SW 1271 (cell line): ENCODE results near the gene MBNL2.
A peak's percentile ranks its signal among the peaks of the same experiment; 100 is the strongest.

Experiments used
- DNase-seq, 2 experiments: peaks; one replicate each; lab custom pipeline; 2025; lab: John Stamatoyannopoulos, UW

MBNL2 gene

DNA sequence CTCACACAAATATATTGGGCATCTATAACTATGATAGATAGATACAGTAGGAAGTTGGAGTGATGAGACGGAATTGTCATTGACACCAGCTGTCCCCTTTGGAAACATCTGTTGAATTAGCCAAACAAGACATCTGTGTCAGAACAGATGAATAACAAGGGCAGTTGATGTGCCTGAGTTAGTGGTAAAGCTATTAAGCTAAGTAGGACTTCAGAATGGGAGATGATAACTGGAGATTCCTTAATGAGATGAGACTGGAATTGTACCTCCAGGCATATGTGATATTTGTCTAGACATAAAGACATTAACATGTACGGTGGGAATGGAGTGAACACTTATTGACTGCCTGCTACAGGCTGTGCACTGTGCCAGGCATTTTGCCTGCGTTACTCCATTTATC is 78.7 kb downstream of the MBNL2 start:
- DNase-seq, result no peak

DNA sequence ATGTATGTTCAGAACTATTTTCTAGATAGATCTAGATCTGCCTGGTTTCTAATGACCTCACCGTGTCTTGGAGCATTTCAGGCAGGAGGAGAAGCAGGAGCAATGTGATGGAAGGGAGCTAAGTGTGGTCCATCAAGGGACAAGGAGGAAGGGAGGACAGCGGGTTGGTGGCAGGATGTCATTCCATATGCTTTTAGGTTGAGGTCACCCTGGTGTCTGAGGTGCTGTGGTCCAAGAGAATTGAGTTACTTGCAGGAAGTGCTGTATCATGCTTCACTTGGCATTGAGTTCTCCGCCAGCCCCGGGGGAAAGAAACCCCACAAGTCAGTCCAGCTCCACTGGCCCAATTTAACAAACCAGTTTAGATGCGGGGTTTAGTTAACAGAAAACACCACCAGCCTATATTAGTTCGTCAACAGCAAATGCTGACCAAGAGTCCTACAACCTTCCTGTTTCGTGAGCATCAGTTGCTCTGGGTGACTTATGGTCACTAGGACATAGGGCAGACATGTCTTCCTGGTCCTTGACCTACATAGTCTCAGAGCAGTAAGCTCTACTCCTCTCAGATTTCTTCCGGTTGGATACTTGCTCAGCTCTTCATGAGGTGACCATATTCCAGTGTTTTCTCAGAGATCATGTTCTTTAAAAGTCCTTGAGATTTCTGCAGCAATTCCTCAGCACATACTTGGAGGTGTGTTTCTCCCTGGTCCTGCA is 79.4 kb downstream of the MBNL2 start:
- no peak for DNase-seq

DNA sequence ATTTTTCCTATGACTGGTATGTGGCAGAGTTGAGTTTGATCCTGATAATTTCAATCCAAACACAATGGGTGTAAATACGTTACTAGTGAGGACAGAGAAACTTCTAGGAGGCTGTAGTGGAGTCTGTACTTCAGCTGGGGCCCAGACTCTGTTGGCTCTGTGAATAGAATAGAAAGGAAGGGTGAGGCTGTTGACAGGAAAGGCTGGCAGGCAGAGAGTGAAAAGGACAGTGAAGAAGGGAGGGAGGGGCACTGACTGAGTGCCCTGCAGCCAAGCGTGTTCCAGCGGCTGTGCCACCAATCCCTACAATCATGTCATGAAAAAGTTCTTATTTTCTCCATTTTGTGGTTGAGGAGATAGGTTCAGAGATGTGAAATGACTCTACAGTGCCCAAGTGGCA is 80.5 kb downstream of the MBNL2 start:
- no peak for DNase-seq

DNA sequence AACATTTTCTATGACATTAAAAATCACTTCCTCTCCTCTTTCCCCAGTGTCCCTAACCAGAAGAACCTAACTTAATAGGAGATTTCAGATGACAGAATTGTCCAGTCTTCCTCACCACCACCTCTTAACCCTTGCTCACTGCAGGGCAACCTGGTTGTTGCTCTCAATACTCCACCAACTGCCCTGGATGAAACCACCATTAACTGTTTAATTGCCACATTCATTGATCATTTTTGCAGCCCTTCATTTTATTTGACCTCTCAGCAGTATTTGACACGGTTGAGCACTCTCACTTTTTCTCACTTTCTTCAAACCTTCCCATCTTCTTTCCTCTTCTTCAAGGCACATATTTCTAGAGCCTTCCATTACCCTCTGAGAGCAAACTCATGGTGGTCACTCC is 84.0 kb downstream of the MBNL2 start:
- DNase-seq, result no peak

DNA sequence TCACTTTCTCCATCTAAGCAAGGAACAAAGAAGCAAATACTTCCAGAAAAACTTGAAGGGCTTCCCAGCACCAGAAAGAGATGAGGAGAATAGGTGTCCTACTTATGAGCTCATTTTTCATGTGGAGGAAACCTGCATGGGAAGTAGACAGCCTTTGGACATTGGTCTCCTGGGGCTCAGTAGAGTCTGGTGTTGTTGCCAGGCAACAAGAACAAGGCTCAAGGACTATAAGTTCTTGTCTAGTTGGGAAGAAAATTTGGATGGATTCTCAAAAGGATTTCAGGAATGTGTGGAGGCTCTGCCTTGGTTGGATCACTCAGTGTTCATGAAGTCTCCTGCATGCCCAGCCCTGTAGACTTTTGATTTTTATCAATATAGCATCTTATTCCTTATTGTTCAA is 84.5 kb downstream of the MBNL2 start:
- DNase-seq, result no peak

DNA sequence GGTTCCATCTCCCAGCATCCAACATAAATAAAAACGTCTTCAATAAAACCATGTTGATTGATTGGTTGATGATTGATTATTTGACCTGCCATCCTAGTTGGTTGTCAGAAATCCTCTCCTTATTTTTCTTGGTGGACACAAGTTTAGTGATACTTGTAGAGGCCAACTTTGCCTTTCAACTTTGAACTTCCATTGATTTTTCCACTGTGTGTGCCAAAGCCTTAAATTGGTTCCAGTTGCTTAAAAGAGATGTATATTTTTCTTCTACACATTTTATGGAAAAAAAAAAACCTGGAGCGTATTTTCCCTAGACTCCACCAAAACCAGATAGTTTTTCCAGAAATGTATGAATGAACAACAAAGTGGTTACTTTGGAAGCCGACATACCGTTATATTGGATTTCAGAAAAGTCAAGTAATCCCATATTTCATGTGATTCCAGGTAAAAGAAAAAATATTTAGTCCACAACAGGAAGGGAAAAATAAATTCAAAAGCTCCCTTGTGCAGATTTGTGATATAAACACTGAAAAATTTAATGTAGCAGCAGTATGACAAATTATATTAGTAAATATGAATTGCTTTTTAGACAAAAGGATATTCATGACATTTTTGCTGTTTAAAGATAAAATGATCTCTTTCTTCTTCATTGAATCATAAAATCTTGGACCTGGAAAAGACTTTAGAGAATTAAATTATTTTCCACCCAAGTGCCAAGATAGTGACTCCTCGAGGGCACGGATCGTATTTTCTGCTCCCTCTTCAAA is 85.2 kb downstream of the MBNL2 start:
- DNase-seq, result no peak

DNA sequence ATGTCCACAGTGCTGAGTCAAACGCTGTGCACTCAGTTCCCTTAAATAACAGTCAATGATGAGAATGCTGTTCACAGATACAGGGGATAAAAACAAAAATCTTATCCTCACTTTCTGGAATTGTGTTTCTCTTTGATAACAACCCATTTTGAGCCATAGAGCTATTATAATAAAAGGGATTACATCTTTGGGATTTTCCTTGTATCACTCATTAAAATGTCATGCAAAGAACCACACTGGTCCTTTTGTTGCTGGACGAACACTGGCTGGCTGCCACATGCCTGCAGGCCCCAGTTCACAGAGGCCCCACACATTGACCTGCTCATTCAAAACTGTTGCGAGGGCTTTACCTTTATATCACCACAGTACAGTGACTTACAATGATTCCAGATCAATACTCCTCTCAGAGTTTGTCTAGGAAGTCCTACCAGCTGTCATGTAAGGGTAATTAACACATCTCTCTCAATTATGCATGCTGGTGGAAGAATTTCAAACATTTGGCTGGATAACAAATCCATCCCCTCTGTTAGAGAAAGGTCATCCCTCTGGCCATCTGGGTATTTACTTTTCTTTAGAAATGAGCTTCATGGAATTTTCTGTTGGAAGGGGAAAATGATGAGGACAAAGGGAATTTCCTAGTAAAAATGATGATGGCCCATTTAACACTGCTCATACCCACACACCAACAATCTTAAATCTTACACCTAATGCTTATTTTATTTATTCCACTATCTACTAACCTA is 85.9 kb downstream of the MBNL2 start:
- DNase-seq, result peak in 1 of 2 experiments; percentile 82

DNA sequence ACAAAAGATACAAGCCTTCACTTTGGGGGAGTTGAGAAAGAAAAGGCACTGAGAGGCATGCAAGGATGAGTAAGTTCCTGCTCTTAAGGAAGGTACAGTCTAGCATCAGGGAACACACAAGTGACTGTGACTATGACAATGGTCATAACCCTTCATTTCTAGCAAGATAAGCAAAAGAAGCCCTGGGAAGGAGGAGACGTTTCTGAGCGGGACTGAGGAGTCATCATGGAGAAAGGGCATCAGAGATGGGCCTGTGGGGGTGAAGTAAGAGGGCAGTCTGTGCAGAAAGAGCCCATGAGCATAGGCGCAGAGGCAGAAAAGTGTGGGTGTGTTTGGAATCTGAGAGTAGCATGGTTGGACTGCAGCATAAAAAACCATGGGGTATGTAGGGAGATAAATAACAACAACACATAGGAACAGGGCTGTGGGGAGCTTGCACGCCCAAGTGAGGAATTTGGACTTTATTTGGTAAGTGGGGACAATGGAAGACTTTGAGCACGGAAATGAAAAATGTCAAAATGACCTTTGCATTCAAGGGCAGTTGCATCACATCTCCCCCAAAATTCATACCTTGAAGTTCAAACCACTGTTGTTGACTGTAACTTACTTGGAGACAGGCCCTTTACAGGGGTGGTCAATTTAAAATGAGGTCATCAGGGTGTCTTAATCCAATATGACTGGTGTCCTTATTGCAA is 86.7 kb downstream of the MBNL2 start:
- peak in 1 of 2 experiments; percentile 24 for DNase-seq

DNA sequence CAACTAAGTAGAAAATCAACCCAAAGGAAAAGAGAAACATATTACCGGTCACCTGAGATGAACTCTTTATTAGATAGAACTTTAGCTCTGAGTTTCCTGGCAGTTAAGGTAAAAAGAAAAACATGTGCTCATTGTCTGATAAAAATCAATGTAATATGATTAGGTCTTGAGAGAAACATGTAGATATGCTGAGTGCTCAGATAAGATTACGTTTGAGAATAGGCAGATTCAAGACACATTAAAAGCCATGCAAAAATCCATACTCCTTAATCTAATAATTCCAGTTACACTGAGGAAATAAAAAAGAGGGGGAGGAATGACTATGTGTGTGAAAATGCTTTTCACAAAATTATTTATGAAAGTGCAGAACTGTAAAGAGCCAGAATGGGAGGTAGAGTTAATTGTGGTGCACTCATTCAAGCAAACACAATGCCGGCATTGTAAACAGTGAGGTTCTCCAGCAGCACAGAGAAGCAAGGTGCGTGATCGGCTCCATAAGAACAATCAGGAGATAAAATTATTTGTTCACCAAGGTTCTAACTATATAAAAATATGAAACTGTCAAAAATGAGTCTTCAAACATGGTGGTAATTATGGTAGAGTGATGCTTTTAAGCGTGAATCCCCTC is 88.8 kb downstream of the MBNL2 start:
- DNase-seq, result no peak

DNA sequence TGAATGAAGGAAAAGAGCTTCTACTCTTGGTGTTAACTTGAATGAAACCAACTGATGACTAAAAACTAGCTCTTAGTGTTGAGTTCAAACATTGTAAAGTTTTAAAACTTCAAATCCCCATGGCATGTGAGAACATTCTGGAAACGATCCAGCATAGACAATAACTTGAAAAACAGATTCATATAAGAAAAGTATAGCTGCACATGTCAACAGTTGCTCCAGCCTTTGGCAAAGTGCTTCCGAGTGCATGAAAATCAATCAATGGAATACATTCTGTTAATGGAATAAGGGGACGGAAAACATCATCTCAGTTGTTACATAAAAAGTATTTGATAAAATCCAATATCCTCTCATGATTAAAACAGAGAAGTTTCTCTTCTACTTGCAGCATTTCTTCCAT is 89.8 kb downstream of the MBNL2 start:
- no peak for DNase-seq

DNA sequence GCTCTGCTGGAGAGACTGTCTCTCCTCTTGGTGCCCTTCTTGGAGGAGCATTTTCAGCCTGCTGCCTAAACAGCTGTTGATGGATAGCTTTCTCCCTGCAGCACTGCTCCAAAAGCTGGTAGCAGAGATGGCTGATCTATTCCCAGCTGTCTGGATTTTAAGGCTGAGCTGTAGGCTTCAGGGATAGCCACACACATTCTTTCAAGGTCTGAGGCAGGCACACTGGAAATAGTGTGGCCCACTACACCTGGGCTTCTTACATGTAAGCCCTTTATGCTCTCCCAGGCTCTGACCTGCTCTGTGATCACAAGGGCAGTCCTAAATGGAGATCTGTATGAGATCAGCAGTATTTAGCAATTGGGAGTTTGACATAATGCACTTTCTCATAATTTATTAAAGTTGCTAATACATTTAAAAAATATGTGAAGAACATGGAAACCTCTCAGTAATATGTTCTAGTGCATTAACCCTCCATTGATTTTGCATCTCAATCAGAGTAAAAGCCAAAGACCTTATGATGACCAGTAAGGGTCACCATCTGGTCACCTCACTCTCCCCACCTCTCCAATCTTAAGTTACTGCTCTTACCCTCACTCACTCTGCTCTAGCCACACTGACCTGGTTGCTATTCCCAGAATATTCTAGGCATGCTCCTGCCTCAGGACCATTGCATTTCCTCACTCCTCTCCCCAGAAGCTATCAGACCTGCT is 91.6 kb downstream of the MBNL2 start:
- no peak for DNase-seq

DNA sequence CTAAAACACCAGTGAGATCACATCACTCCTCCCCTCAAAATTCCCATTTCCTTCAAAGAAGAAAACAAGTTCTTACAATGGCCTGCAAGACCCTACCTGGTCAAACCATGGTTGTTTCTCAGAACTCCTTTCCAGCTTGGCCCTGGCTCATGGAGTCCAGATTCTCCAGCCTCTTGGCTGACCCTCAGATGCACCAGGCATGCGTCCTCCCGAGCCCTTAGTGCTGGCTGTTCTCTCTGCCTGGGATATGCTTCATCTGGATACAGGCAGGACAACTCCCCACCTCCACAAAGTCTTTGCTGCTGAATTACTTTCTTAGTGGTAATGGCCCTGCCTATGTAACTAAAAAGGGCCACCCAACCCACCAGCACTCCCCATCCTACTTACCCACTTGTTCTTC is 94.3 kb downstream of the MBNL2 start:
- DNase-seq, result no peak

DNA sequence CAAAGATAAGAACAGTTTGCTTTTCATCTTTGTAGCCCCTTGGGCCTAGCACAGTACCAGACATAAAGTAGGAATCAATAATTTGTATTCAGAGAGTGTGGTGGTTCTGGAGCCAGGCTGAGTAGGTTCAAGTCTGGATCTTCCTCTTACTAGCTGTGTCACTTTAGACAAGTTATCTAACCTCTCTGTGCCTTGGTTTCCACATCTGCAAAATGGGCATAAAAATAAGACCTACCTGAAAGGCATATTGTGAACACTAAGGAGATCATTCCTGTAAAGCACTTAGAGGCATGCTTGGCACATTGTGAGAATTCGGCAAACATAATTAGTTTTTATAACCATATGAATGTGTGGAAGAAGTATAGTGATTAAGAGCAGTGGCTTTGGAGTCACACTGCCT is 95.8 kb downstream of the MBNL2 start:
- DNase-seq, result no peak

DNA sequence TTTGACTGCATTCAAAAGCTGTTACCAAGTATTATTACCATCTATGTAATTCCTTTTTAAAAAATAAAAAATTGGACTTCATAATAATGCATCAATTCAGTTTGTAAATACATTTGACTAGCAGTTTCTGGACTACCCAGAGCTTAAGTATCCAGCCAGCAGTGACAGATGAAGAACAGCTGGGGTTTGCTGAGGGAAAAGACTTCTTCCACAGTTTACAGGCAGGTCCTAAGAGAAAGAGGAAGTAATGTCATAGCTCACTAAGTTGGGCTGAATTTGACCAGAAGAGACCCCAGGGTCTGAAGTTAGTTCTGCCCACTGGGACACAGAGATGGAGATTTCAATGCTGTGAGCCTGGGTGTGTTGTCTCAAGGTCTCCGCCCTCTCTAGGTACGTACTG is 96.4 kb downstream of the MBNL2 start:
- no peak for DNase-seq

DNA sequence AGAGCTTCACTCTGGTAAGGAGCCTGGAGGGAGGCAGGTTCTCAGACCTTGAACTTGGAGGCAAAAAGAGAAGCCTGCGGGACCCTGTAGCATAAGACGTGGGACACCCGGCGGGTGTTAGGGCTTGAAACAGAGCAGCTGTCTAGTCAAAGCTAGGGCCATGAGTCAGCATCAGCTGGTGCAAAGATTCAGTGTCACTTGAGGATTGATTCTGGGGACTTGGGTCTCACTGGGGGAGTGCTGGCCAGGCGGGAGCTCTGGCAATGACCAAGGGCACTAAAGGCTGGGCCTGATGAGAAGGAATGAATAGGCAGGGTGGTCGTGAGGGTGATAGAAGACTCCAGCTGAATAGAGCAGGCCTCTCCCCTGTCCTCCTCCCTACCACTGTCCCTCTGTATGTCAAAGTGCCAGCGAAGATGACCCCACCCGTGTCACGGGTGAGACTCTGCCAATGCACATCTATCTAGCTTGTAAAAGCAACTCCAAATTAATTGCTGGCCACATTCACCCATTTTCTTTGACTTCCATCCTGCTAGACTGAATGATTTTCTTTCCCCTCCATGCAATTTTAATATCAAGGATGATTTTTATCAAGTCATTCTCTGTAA is 97.1 kb downstream of the MBNL2 start:
- no peak for DNase-seq

DNA sequence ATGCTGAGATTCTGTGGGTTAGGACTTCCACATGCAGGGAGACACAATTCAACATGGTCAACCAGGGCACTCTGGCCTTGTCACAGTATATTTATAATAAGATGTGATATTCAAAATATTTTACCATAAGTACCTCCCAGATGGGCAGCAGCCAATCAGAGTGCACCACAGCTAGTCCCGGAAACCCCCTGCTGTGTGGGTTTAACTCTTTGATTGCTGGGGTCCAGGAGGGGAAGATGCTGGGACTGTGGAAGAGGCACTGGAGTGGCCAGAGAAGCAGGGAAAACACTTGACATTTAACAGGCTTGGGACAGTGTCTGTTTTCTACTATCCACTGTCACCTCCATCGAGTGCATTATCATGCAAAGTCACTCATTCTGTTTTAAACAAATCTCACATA is 99.0 kb downstream of the MBNL2 start:
- DNase-seq, result no peak

DNA sequence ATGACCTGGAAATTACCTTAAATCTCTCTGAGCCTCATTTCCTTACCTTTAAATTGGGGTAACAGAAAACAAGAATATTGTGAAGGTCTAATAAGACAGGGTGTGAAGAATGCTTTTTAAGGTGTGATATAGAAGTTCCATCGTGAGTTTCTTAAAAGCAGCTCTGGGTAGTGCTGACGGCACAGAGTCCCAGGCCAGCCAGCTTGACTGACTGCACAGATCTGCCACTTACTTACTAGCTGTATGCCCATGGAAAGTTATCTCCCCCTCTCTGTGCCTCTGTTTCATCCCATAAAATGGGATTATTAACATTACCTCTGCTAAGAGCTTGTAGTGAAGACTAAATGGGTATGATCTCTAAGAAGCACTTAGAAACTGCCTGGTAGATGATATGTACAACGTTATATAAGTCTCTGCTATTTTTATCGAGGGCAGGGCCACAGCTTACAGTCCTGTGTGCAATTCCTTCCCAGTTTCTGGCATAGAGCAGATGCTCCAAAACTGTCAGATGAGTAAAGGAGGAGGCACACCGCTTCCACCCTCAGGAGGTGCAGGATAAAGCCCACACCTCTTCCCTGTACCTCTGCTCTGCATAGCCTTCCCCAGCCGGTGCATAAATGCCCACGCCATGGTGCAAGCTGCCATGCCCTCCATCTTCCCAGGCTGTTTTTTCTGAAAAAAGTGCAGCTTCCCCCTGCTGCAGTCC is 99.6 kb downstream of the MBNL2 start:
- DNase-seq, result no peak

DNA sequence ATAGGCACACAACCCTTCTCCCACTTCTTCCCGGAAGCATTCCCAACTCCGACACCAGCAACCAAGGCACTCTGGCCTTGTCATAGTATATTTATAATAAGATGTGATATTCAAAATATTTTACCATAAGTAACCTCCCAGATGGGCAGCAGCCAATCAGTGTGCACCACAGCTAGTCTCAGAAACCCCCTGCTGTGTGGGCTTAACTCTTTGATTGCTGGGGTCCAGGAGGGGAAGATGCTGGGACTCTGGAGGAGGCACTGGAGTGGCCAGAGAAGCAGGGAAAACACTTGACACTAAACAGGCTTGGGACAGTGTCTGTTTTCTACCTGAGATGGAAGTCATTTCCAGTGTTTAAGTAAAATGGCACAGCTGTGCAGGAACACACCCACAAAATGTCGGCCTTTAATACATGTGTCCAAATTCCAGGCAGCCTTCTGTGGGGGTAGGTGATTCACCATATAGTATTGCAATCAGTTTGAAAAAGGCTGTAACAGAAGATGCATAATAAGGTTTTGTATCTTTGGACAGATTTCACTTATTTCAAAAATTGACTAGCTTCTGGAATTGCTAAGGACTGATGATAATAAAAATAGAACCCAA is 100.7 kb downstream of the MBNL2 start:
- no peak for DNase-seq

DNA sequence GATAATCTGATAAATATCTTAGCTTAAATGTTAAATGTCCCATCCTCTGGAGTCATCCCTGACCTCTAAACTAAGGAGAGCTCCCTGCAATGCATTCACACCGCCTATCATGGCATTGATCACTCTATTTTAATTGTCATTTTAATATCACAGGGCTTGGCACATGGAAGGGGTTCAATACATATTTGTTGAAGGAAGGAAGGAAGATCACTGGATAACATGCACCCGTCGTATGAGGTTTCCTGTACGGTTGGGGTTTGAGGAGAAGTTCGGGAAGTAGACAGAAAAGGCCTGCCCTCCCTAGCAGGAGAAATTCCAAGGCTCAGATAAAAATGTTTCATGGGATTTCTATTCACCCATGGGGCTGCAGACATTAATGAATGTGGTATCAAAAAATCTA is 102.0 kb downstream of the MBNL2 start:
- DNase-seq, result no peak

DNA sequence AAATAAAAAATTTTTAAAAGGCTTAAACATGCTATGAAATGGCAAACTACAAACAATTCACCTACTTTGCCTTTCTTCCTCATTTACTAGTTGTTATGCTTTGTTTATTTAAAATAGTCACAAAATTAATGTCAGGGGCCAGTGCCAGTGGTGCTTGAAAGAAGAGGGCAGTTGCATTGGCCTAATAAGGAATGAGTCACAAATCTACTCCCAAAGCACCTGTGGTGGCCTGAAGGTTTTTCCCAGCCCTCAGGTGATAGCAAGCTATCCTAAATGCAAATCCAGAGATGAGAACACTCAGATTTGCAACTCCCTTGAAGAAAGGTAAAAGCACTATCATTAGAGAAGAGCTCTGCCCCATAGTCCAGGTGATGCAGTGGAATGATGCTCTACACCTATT is 103.6 kb downstream of the MBNL2 start:
- DNase-seq, result no peak
